Skeletal muscle tissue (tissue), 4 donors: ENCODE data around the gene COL8A2. TPM values are rescaled to one million over a fixed set of nuclear protein-coding genes. Genes with fewer than 3 reads are reported as not detected.

Source experiments
- H3K27ac ChIP-seq: one replicate; pipeline ENCODE4 v1.7.0; 2013; ENCODE audit warnings: mild to moderate bottlenecking, low read depth, low read length, inconsistent platforms
- H3K27me3 ChIP-seq, 3 donors: one replicate each; pipeline ENCODE4 v1.7.0; 2013; ENCODE audit warnings: low read length in 3 of 3; ENCODE audit not compliant: control insufficient read depth in 3 of 3, insufficient read depth in 3 of 3
- H3K36me3 ChIP-seq, 3 donors: one replicate each; pipeline ENCODE4 v1.7.0; 2013; ENCODE audit warnings: low read length in 3 of 3; ENCODE audit not compliant: control insufficient read depth in 3 of 3, insufficient read depth in 3 of 3
- H3K4me1 ChIP-seq, 3 donors: one replicate each; pipeline ENCODE4 v1.7.0; 2013; ENCODE audit warnings: low read length in 3 of 3, mild to moderate bottlenecking in 3 of 3; ENCODE audit not compliant: control insufficient read depth in 3 of 3, insufficient read depth in 3 of 3
- H3K4me3 ChIP-seq, 3 donors: one replicate each; pipeline ENCODE4 v1.7.0; 2013; ENCODE audit warnings: low read length in 3 of 3
- H3K9ac ChIP-seq, 3 donors: one replicate each; pipeline ENCODE4 v1.7.0; 2013; ENCODE audit warnings: low read length in 3 of 3, mild to moderate bottlenecking in 3 of 3, moderate library complexity in 2 of 3, low read depth in 1 of 3
- H3K9me3 ChIP-seq, 3 donors: one replicate each; pipeline ENCODE4 v1.7.0; 2013; ENCODE audit warnings: low read length in 3 of 3; ENCODE audit not compliant: control insufficient read depth in 3 of 3
- total RNA-seq: library from RNA; depleted of rRNA; stranded (reverse); fragments of >200 nt; gene quantifications from one replicate; pipeline ENCODE4 v1.2.3, GENCODE V29; 2014
- donor health status: Osteomylitis.

COL8A2 gene
- total RNA-seq, 1 donor from 2014 or later: 11.0 TPM

GRCh38 chr1:36116901-36117300, 8.1 kb downstream of the COL8A2 start:
- no peaks in the 10 kb centered on the region for H3K36me3 ChIP-seq
- no peaks in the 10 kb centered on the region for H3K9me3 ChIP-seq
- no peak overlapping the region for H3K9ac ChIP-seq
- no peak overlapping the region for H3K4me3 ChIP-seq
- no peak overlapping the region for H3K27ac ChIP-seq
- H3K27me3 ChIP-seq: peaks cover 0 to 4% (median 0%) of the 10 kb centered on the region in 3 donors
- H3K4me1 ChIP-seq: peaks cover 0 to 11% (median 0%) of the 10 kb centered on the region in 3 donors

GRCh38 chr1:36115931-36116330, 9.1 kb downstream of the COL8A2 start:
- no peak overlapping the region for H3K4me3 ChIP-seq
- no peaks in the 10 kb centered on the region for H3K9me3 ChIP-seq
- H3K4me1 ChIP-seq: peaks cover 0 to 11% (median 0%) of the 10 kb centered on the region in 3 donors
- peaks cover 0 to 4% (median 0%) of the 10 kb centered on the region in 3 donors for H3K27me3 ChIP-seq
- no peak overlapping the region for H3K27ac ChIP-seq
- no peak overlapping the region for H3K9ac ChIP-seq
- H3K36me3 ChIP-seq: no peaks in the 10 kb centered on the region

- Histone ChIP-seq H3K27ac (no peak overlapping the region), H3K4me3 (no peak overlapping the region), H3K27me3 (peaks cover 0 to 4% (median 0%) of the 10 kb centered on the region in 3 donors), H3K4me1 (peaks cover 0 to 11% (median 0%) of the 10 kb centered on the region in 3 donors), H3K9ac (peak overlapping the region in 1 of 3 donors; percentile 8), H3K36me3 (no peaks in the 10 kb centered on the region), H3K9me3 (no peaks in the 10 kb centered on the region)
Measured at GRCh38 chr1:36115200-36115669, 9.8 kb downstream of the COL8A2 start.

GRCh38 chr1:36114371-36114770, 10.7 kb downstream of the COL8A2 start:
- Histone ChIP-seq H3K27me3 (peaks cover 0 to 4% (median 0%) of the 10 kb centered on the region in 3 donors), H3K9ac (no peak overlapping the region), H3K36me3 (no peaks in the 10 kb centered on the region), H3K4me3 (no peak overlapping the region), H3K27ac (no peak overlapping the region), H3K9me3 (no peaks in the 10 kb centered on the region), H3K4me1 (peaks cover 0 to 10% (median 0%) of the 10 kb centered on the region in 3 donors)

- H3K27me3 ChIP-seq: peaks cover 0 to 4% (median 0%) of the 10 kb centered on the region in 3 donors
- H3K4me1 ChIP-seq: peaks cover 0 to 6% (median 0%) of the 10 kb centered on the region in 3 donors
- no peak overlapping the region for H3K9ac ChIP-seq
- no peak overlapping the region for H3K4me3 ChIP-seq
- no peaks in the 10 kb centered on the region for H3K9me3 ChIP-seq
- no peak overlapping the region for H3K27ac ChIP-seq
- no peaks in the 10 kb centered on the region for H3K36me3 ChIP-seq
Measured at GRCh38 chr1:36112823-36113222, 12.2 kb downstream of the COL8A2 start.

- Histone ChIP-seq H3K27ac (no peak overlapping the region), H3K4me3 (no peak overlapping the region), H3K27me3 (no peaks in the 10 kb centered on the region), H3K4me1 (peaks cover 0 to 2% (median 0%) of the 10 kb centered on the region in 3 donors), H3K9ac (no peak overlapping the region), H3K36me3 (no peaks in the 10 kb centered on the region), H3K9me3 (no peaks in the 10 kb centered on the region)
Measured at GRCh38 chr1:36111151-36111550, 13.9 kb downstream of the COL8A2 start.

GRCh38 chr1:36109041-36109679, 15.9 kb downstream of the COL8A2 start:
- no peaks in the 10 kb centered on the region for H3K9me3 ChIP-seq
- no peaks in the 10 kb centered on the region for H3K27me3 ChIP-seq
- H3K36me3 ChIP-seq: no peaks in the 10 kb centered on the region
- H3K4me3 ChIP-seq: no peak overlapping the region
- no peaks in the 10 kb centered on the region for H3K4me1 ChIP-seq
- no peak overlapping the region for H3K27ac ChIP-seq
- no peak overlapping the region for H3K9ac ChIP-seq

- no peak overlapping the region for H3K27ac ChIP-seq
- no peaks in the 10 kb centered on the region for H3K36me3 ChIP-seq
- H3K4me3 ChIP-seq: no peak overlapping the region
- no peaks in the 10 kb centered on the region for H3K27me3 ChIP-seq
- H3K9me3 ChIP-seq: no peaks in the 10 kb centered on the region
- H3K9ac ChIP-seq: no peak overlapping the region
- no peaks in the 10 kb centered on the region for H3K4me1 ChIP-seq
Measured at GRCh38 chr1:36108314-36108713, 16.7 kb downstream of the COL8A2 start.

- Histone ChIP-seq H3K4me3 (no peak overlapping the region), H3K4me1 (no peaks in the 10 kb centered on the region), H3K27ac (no peak overlapping the region), H3K9me3 (no peaks in the 10 kb centered on the region), H3K27me3 (no peaks in the 10 kb centered on the region), H3K9ac (no peak overlapping the region), H3K36me3 (no peaks in the 10 kb centered on the region)
Measured at GRCh38 chr1:36107394-36107793, 17.6 kb downstream of the COL8A2 start.

GRCh38 chr1:36106269-36106668, 18.8 kb downstream of the COL8A2 start:
- H3K9me3 ChIP-seq: no peaks in the 10 kb centered on the region
- no peaks in the 10 kb centered on the region for H3K36me3 ChIP-seq
- no peak overlapping the region for H3K9ac ChIP-seq
- H3K4me3 ChIP-seq: no peak overlapping the region
- no peaks in the 10 kb centered on the region for H3K4me1 ChIP-seq
- H3K27ac ChIP-seq: no peak overlapping the region
- H3K27me3 ChIP-seq: no peaks in the 10 kb centered on the region
